Measurements from ENCODE around the gene BLID.

- TF ChIP-seq POLR2AphosphoS5 (IDR thresholded peaks at IDR 0.05; ENCODE audit: insufficient read depth in 1 of 2, low read depth in 1 of 2) (no peak), CTCF (IDR thresholded peaks at IDR 0.05) (no peak), POLR2A (IDR thresholded peaks at IDR 0.05) (no peak)
These were observed 9.0 kb downstream of the BLID start for GRCh38 chr11:122107045-122107444.

All from vagina (tissue), 2 donors.